Panc1 (cell line): ENCODE results near the gene CLEC2B.

Experiments
- CTCF ChIP-seq: fragments of 450-650 bp; IDR thresholded peaks from 2 replicates; pipeline ENCODE4 v1.5.1; 2017; ENCODE audit warnings: mild to moderate bottlenecking
- POLR2AphosphoS5 ChIP-seq: IDR thresholded peaks from 2 replicates; pipeline ENCODE4 v1.6.1; 2012; ENCODE audit warnings: mild to moderate bottlenecking, low read depth, low read length, moderate library complexity
- REST ChIP-seq, 2 experiments: IDR thresholded peaks; 2 replicates each; pipeline ENCODE4 v1.6.1; 2011 to 2012; ENCODE audit warnings: low read depth in 2 of 2, control low read depth in 1 of 2, low read length in 1 of 2, mild to moderate bottlenecking in 1 of 2, moderate library complexity in 1 of 2; ENCODE audit not compliant: insufficient read depth in 1 of 2
- SIN3A ChIP-seq: IDR thresholded peaks from 2 replicates; pipeline ENCODE4 v1.6.1; 2012; ENCODE audit warnings: low read depth, mild to moderate bottlenecking, low read length, moderate library complexity, borderline replicate concordance; ENCODE audit not compliant: insufficient read depth

GRCh38 chr12:9867531-9867930, 1.6 kb downstream of the CLEC2B start:
- TF ChIP-seq CTCF (no peak), SIN3A (no peak), POLR2AphosphoS5 (no peak), REST (IDR thresholded peaks at IDR 0.05; ENCODE audit: insufficient read depth in 1 of 2, low read depth in 2 of 2, low read length in 1 of 2) (no peak)
